ENCODE measurements around the gene CD82.

Gene CD82

DNA sequence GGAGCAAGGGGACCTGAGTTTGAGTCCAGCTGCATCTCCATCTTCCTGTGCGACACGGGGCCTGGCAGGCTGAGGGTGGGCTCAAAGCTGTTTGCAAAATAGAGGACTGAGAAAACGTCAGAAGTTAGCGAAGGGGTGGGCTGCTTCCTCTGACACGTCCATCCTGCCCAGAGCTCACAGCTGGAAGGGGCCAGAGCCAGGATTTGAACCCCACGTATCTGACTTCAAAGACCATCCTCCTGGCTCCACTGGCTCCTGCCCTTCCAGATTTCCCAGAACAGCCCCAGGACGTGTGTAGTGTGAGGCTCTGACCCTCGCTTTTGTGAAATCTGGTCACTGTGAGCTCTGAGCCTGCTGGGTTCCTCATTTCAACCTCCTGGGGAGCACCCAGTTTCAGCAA, 56.3 kb downstream of the CD82 start:
- TF ChIP-seq EZH2 (IDR thresholded peaks at IDR 0.05): no peak
- TF ChIP-seq POLR2AphosphoS5 (IDR thresholded peaks at IDR 0.05; ENCODE audit: borderline replicate concordance, low read depth, low read length): no peak
- TF ChIP-seq FOXP2 (optimal IDR thresholded peaks at IDR 0.05; ENCODE audit: control extremely low read depth, extremely low read length, insufficient read depth): no peak
- Histone ChIP-seq H3K4me3 (no peak overlapping the region), H3K9me3 (ENCODE audit: low read depth, low read length) (no peaks in the 10 kb centered on the region), H3K36me3 (ENCODE audit: insufficient read depth, low read length) (no peaks in the 10 kb centered on the region), H3K27ac (no peak overlapping the region), H3K9ac (ENCODE audit: insufficient read length) (no peak overlapping the region)
- DNase-seq (ENCODE audit: low read depth, low spot score): no peak

DNA sequence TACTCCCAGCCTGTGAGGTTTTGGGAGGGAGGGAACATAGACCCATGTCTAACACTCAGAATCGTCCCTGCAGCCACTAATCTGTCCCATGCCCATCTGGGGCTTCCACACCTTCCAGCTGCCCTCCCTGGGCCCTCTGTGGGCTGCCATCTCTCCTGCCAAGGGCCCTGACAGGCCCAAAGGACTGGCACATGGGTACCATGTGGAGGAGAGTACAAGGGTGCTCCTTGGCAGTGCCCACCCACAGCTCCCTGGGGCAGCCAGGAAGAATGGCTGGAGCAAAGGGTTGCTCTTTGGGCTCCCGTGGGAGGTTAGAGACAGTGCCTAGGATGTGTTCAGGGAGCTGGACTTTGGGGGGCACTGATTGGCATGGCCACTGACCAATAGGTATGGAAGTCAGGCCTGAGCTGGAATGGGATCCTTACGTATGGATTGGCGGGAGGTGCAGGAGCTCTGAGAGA, 56.8 kb downstream of the CD82 start:
- Histone ChIP-seq H3K9me3 (ENCODE audit: low read depth, low read length) (no peaks in the 10 kb centered on the region), H3K4me3 (no peak overlapping the region), H3K36me3 (ENCODE audit: insufficient read depth, low read length) (no peaks in the 10 kb centered on the region), H3K9ac (ENCODE audit: insufficient read length) (no peak overlapping the region), H3K27ac (no peak overlapping the region)
- TF ChIP-seq EZH2 (IDR thresholded peaks at IDR 0.05) (no peak), FOXP2 (optimal IDR thresholded peaks at IDR 0.05; ENCODE audit: control extremely low read depth, extremely low read length, insufficient read depth) (no peak), POLR2AphosphoS5 (IDR thresholded peaks at IDR 0.05; ENCODE audit: borderline replicate concordance, low read depth, low read length) (no peak)
- DNase-seq (ENCODE audit: low read depth, low spot score): no peak

DNA sequence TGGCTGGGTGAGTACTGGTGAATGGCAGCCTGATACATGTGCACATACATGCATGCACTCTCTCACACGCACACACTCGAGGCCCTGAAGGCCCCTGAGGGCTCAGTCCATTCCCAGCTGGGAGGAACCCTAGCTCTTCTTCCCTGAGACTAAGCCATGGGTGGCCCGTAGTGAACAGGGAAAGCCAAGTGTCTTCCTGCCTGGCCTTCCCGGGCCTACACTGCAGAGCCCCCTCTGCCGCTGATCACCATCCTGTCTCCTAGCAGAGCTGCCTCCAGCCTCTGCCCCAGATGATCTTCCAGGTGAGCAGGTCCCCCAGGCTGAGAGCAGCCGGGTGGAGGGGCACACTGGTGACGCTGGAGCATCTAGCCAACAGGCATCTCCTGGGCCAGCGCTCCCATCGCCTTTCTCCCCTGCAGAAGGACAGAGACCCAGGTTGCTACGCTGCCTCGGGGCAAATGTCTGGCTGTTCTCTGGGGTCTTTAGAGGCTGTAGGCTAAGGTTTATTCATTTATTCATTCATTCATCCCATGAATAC, 57.3 kb downstream of the CD82 start:
- H3K9me3 ChIP-seq (ENCODE audit: low read depth, low read length): no peaks in the 10 kb centered on the region
- no peak for TF ChIP-seq POLR2AphosphoS5 (IDR thresholded peaks at IDR 0.05; ENCODE audit: borderline replicate concordance, low read depth, low read length)
- TF ChIP-seq FOXP2 (optimal IDR thresholded peaks at IDR 0.05; ENCODE audit: control extremely low read depth, extremely low read length, insufficient read depth): no peak
- TF ChIP-seq EZH2 (IDR thresholded peaks at IDR 0.05): no peak
- H3K27ac ChIP-seq: no peak overlapping the region
- no peak overlapping the region for H3K9ac ChIP-seq (ENCODE audit: insufficient read length)
- no peak overlapping the region for H3K4me3 ChIP-seq
- DNase-seq (ENCODE audit: low read depth, low spot score): no peak
- H3K36me3 ChIP-seq (ENCODE audit: insufficient read depth, low read length): no peaks in the 10 kb centered on the region

DNA sequence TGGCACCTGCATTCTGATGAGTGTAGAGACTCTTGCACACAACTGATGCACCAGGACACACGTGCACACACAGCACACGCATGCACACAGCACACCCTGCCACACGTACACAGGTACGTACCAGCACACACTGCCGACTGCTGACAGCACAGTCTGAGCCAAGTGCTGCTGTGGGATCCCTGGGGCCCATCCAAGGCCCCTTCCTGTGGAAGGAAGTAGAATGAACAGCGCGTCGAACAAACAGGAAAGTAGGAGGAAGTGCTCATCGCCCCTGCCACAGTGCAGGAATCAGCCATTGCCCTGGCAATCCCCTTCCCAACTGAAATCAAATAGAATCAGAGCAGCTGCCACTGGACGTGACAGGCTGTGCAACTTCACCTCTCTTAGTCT, 57.9 kb downstream of the CD82 start:
- TF ChIP-seq POLR2AphosphoS5 (IDR thresholded peaks at IDR 0.05; ENCODE audit: borderline replicate concordance, low read depth, low read length): no peak
- no peak for TF ChIP-seq FOXP2 (optimal IDR thresholded peaks at IDR 0.05; ENCODE audit: control extremely low read depth, extremely low read length, insufficient read depth)
- TF ChIP-seq EZH2 (IDR thresholded peaks at IDR 0.05): no peak
- Histone ChIP-seq H3K9ac (ENCODE audit: insufficient read length) (no peak overlapping the region), H3K27ac (no peak overlapping the region)

DNA sequence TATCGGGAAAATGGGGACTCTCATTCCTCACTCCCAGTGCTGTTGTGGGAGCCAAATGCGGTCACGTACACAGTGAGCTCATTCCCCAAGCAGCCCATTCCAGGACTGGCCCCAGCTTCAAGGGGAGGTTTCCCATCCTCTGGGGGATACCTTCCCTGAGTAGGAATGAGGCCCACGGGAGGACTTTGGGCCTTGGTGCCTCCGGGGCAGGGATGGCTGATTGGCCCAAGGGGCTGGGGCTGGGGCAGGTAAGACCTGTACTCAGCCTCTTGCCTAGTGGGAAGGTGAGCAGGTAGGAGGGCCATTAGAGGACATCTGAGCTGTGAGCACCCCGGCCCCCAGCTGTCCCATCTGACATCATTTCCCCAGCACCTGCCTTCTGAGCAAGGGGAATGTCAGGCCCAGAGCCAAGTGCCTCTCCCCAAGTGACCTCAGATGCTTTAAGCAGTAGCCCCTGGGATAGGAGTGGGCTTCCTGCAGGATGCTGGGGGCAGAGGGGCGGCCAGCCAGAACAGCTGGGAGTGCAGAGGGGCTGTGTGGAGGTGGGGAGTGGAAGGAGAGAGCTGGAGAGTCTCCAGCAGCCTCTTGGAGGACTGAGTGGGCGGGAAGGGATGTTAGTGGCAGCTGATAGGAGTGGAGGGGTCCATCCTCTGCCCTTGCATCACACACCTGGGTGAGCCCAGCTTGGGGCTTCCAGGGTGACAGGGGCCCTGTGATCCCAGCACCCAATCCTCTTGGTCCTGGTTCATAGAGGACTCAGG, 58.4 kb downstream of the CD82 start:
- no peak overlapping the region for H3K27ac ChIP-seq
- no peaks in the 10 kb centered on the region for H3K9me3 ChIP-seq (ENCODE audit: low read depth, low read length)
- H3K4me3 ChIP-seq: no peak overlapping the region
- H3K9ac ChIP-seq (ENCODE audit: insufficient read length): no peak overlapping the region
- no peak for DNase-seq (ENCODE audit: low read depth, low spot score)
- no peaks in the 10 kb centered on the region for H3K36me3 ChIP-seq (ENCODE audit: insufficient read depth, low read length)
- no peak for TF ChIP-seq FOXP2 (optimal IDR thresholded peaks at IDR 0.05; ENCODE audit: control extremely low read depth, extremely low read length, insufficient read depth)
- TF ChIP-seq POLR2AphosphoS5 (IDR thresholded peaks at IDR 0.05; ENCODE audit: borderline replicate concordance, low read depth, low read length): no peak
- no peak for TF ChIP-seq EZH2 (IDR thresholded peaks at IDR 0.05)

More for the DNA sequence above, 57.9 kb downstream of the CD82 start:
- Histone ChIP-seq H3K9me3 (ENCODE audit: low read depth, low read length) (no peaks in the 10 kb centered on the region), H3K4me3 (no peak overlapping the region), H3K36me3 (ENCODE audit: insufficient read depth, low read length) (no peaks in the 10 kb centered on the region)
- no peak for DNase-seq (ENCODE audit: low read depth, low spot score)

DNA sequence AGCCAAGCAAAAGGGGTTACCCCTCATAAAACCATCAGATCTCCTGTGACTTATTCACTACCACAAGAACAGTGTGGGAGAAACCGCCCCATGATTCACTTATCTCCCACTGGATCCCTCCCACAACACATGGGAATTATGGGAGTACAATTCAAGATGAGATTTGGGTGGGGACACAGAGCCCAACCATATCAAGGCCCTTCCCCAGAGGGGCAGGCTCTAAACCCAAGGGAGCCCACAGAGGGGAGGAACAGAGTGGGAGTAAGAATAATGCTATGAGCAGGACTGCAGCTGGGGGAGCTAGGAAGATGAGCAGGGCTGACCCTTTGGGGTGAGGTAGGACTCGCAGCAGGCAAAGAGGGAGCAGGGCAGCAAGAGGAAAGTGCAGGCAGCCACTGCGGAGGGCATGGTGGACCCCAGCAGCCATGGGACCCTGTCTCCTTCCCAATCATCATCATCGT, 59.3 kb downstream of the CD82 start:
- Histone ChIP-seq H3K9ac (ENCODE audit: insufficient read length) (no peak overlapping the region), H3K27ac (no peak overlapping the region), H3K36me3 (ENCODE audit: insufficient read depth, low read length) (no peaks in the 10 kb centered on the region), H3K4me3 (no peak overlapping the region), H3K9me3 (ENCODE audit: low read depth, low read length) (no peaks in the 10 kb centered on the region)
- no peak for DNase-seq (ENCODE audit: low read depth, low spot score)
- TF ChIP-seq FOXP2 (optimal IDR thresholded peaks at IDR 0.05; ENCODE audit: control extremely low read depth, extremely low read length, insufficient read depth) (no peak), EZH2 (IDR thresholded peaks at IDR 0.05) (no peak), POLR2AphosphoS5 (IDR thresholded peaks at IDR 0.05; ENCODE audit: borderline replicate concordance, low read depth, low read length) (no peak)

DNA sequence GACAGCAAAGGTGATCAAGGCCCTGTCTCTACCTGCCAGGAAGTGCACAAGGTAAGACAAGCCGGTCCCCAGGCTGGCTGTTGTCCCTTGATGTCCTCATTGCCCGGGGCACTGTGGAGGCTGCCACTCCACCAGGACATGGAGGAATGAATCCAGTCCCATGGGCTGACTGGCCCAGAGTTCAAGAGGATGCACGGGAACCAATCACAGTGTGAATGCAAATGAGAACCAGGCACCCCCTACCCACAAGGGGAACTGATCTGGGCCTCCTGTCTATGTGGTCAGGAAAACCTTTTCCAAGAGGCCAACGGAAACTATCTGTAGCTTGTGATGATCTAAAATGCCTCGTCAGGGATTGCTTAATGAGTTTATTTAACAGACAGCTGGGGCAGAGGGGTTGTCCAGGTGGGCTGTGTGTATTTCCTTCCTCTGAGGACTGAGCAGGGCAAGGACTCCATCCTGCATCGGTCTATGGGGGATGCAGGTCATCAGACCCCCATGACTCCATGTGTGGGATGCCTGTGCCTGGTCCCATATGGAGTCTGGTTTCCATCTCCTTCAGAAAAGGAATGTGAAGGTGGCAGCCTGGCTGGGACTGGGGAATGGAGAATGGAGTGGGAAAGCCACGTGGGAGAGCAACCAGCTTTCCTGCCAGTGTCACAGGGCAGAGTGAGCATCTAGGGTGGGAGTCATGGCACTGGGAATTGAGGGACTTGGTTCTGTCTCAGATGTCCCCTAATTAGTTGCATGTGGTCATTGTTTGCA, 60.5 kb downstream of the CD82 start:
- TF ChIP-seq FOXP2 (optimal IDR thresholded peaks at IDR 0.05; ENCODE audit: control extremely low read depth, extremely low read length, insufficient read depth) (no peak), POLR2AphosphoS5 (IDR thresholded peaks at IDR 0.05; ENCODE audit: borderline replicate concordance, low read depth, low read length) (no peak), EZH2 (IDR thresholded peaks at IDR 0.05) (no peak)
- Histone ChIP-seq H3K9ac (ENCODE audit: insufficient read length) (no peak overlapping the region), H3K36me3 (ENCODE audit: insufficient read depth, low read length) (no peaks in the 10 kb centered on the region), H3K4me3 (no peak overlapping the region), H3K27ac (no peak overlapping the region), H3K9me3 (ENCODE audit: low read depth, low read length) (no peaks in the 10 kb centered on the region)
- DNase-seq (ENCODE audit: low read depth, low spot score): no peak

DNA sequence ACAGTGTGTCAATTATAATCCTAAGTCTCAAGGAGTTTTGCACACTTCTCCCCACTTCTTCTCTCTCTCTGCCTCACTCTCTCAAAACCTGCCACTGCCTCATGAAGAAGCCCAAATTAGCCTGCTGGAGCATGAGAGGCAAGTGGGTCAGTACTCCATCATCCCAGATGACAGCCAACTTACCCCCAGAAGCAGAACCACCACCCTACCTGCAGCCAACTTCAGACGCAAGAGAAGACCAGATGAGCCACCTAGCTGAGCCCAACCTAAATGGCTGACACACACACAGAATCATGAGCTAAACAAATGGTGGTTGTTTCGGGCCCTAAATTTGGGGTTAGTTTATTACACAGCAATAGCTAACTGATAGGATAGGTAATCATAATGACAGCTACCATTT, 61.2 kb downstream of the CD82 start:
- Histone ChIP-seq H3K4me3 (no peak overlapping the region), H3K9me3 (ENCODE audit: low read depth, low read length) (no peaks in the 10 kb centered on the region), H3K36me3 (ENCODE audit: insufficient read depth, low read length) (no peaks in the 10 kb centered on the region), H3K27ac (no peak overlapping the region), H3K9ac (ENCODE audit: insufficient read length) (no peak overlapping the region)
- DNase-seq (ENCODE audit: low read depth, low spot score): no peak
- TF ChIP-seq FOXP2 (optimal IDR thresholded peaks at IDR 0.05; ENCODE audit: control extremely low read depth, extremely low read length, insufficient read depth) (no peak), EZH2 (IDR thresholded peaks at IDR 0.05) (no peak), POLR2AphosphoS5 (IDR thresholded peaks at IDR 0.05; ENCODE audit: borderline replicate concordance, low read depth, low read length) (no peak)

Measured in SK-N-MC (cell line).